K562 (cell line): ENCODE results near the gene NUDT1. TPM values are rescaled to one million over a fixed set of nuclear protein-coding genes. Genes with fewer than 3 reads are reported as not detected.

Source experiments
- ATAC-seq: fragments of 200-7000 bp; cut with Tn5 transposase; 3 replicates; pipeline ENCODE4 v1.9.1; 2020; ENCODE audit warnings: moderate library complexity
- BruUV-seq: library from RNA; stranded (reverse); fragments of 400-500 nt; replicated peaks from 2 replicates; lab custom pipeline; 2021; lab: Mats Ljungman, UMichigan
- CTCF ChIA-PET: fragments of 300-600 bp; formaldehyde crosslinking; extraction: SDS; loops from one replicate; lab custom pipeline; 2021; ENCODE audit warnings: low intra/inter-chr PET ratio; lab: Yijun Ruan, JAX
- POLR2A ChIA-PET: fragments of 300-600, 350-650 bp; sonication (Branson Sonifier 250); formaldehyde crosslinking; extraction: SDS; loops from one replicate; lab custom pipeline; 2021; ENCODE audit warnings: antibody characterized with exemption, inconsistent platforms; lab: Yijun Ruan, JAX
- DNase-seq, 4 experiments: peaks; one replicate each; pipeline versions ENCODE4 v3.0.0 to v3.0.0-alpha.2; 2011 to 2018; ENCODE audit warnings: low spot score in 3 of 4, mixed read lengths in 3 of 4; ENCODE audit errors: extremely low read depth in 1 of 4
- FAIRE-seq: peaks from 2 replicates; lab custom pipeline; 2011; peaks lifted over from hg19 to GRCh38; lab: Jason Lieb, UNC
- H2AFZ ChIP-seq: 2 replicates; pipeline ENCODE4 v1.6.0; 2011; ENCODE audit warnings: low read depth, low read length, control low read depth, inconsistent platforms
- H3K27ac ChIP-seq: fragments of 200-600 bp; 3 replicates; pipeline ENCODE4 v1.8.0; 2011; ENCODE audit warnings: low read depth, mild to moderate bottlenecking, control low read depth, inconsistent platforms, low read length, moderate library complexity, mixed read lengths; ENCODE audit errors: extremely low read depth
- H3K27me3 ChIP-seq, 2 experiments: fragments of 300-600 bp in 1 of 2; 2 replicates in 1 of 2; 3 replicates in 1 of 2; pipeline versions ENCODE4 v1.6.0 to v1.8.0; 2011; ENCODE audit warnings: inconsistent platforms in 2 of 2, low read length in 2 of 2, mild to moderate bottlenecking in 1 of 2, mixed read lengths in 1 of 2, moderate library complexity in 1 of 2; ENCODE audit not compliant: control insufficient read depth in 2 of 2, insufficient read depth in 2 of 2
- H3K36me3 ChIP-seq: fragments of 300-600 bp; 3 replicates; pipeline ENCODE4 v1.8.0; 2011; ENCODE audit warnings: mild to moderate bottlenecking, low read length, inconsistent platforms; ENCODE audit not compliant: control insufficient read depth, insufficient read depth
- H3K4me1 ChIP-seq, 2 experiments: fragments of 200-600 bp in 1 of 2; replicated peaks in 1 of 2; 2 replicates in 1 of 2; 3 replicates in 1 of 2; pipeline versions ENCODE4 v1.5.1 to v1.8.0; 2011; ENCODE audit warnings: inconsistent platforms in 2 of 2, low read length in 2 of 2, mild to moderate bottlenecking in 1 of 2, mixed read lengths in 1 of 2, moderate library complexity in 1 of 2; ENCODE audit not compliant: control insufficient read depth in 2 of 2, insufficient read depth in 2 of 2
- H3K4me2 ChIP-seq: 2 replicates; pipeline ENCODE4 v1.6.1; 2011; ENCODE audit warnings: low read length, control low read depth, inconsistent platforms, mixed read lengths; ENCODE audit not compliant: insufficient read depth
- H3K4me3 ChIP-seq: fragments of 200-600 bp; sonication (generic), shearing (Covaris generic); 2 replicates; pipeline ENCODE4 v1.5.1; 2016; ENCODE audit warnings: control low read depth, inconsistent platforms
- H3K79me2 ChIP-seq: fragments of 200-600 bp; 3 replicates; pipeline ENCODE4 v1.8.0; 2011; ENCODE audit warnings: low read length, inconsistent platforms; ENCODE audit not compliant: control insufficient read depth, insufficient read depth
- H3K9ac ChIP-seq, 2 experiments: 2 replicates each; pipeline versions ENCODE4 v1.6.0 to v1.6.1; 2011; ENCODE audit warnings: low read depth in 2 of 2, low read length in 2 of 2, control low read depth in 1 of 2, inconsistent platforms in 1 of 2, mild to moderate bottlenecking in 1 of 2, mixed read lengths in 1 of 2; ENCODE audit not compliant: insufficient read depth in 1 of 2
- H3K9me1 ChIP-seq: one replicate; pipeline ENCODE4 v1.6.0; 2011; ENCODE audit warnings: inconsistent platforms, mild to moderate bottlenecking, low read length, moderate library complexity; ENCODE audit not compliant: control insufficient read depth, insufficient read depth
- H3K9me3 ChIP-seq: replicated peaks from 2 replicates; pipeline ENCODE4 v1.5.1; 2011; ENCODE audit warnings: low read depth, low read length, inconsistent platforms; ENCODE audit not compliant: control insufficient read depth, insufficient read depth
- H4K20me1 ChIP-seq: replicated peaks from 2 replicates; pipeline ENCODE4 v1.6.1; 2011; ENCODE audit warnings: low read length, inconsistent platforms, mixed read lengths; ENCODE audit not compliant: control insufficient read depth, insufficient read depth
- ERF ChIP-seq: fragments of 450-650 bp; formaldehyde crosslinking; IDR thresholded peaks from 2 replicates; pipeline ENCODE4 v1.4.0; 2020; ENCODE audit warnings: mild to moderate bottlenecking, mixed read lengths
- EWSR1 ChIP-seq: fragments of 450-650 bp; IDR thresholded peaks from 2 replicates; pipeline ENCODE4 v1.6.1; 2018; ENCODE audit warnings: borderline replicate concordance, mild to moderate bottlenecking, low read depth, moderate library complexity; ENCODE audit not compliant: partially characterized antibody
- IRF1 ChIP-seq: sonication (generic); formaldehyde crosslinking; IDR thresholded peaks from 2 replicates; pipeline ENCODE4 v1.8.0; 2022; ENCODE audit warnings: missing genetic modification reagents, mild to moderate bottlenecking, borderline replicate concordance
- PML ChIP-seq: IDR thresholded peaks from 2 replicates; pipeline ENCODE4 v1.6.1; 2012; ENCODE audit warnings: low read length, inconsistent platforms
- PTBP1 ChIP-seq: fragments of 200-400 bp; formaldehyde crosslinking; IDR thresholded peaks from 2 replicates; pipeline ENCODE4 v1.6.1; 2017; ENCODE audit warnings: low read depth, low read length
- RBM15 ChIP-seq: fragments of 200-400 bp; formaldehyde crosslinking; IDR thresholded peaks from 2 replicates; pipeline ENCODE4 v1.6.1; 2018; ENCODE audit warnings: mild to moderate bottlenecking, low read length, moderate library complexity; ENCODE audit not compliant: insufficient read depth
- SIRT6 ChIP-seq: IDR thresholded peaks from one replicate; pipeline ENCODE4 v1.6.1; 2012; ENCODE audit warnings: low read depth, mild to moderate bottlenecking, control low read depth, inconsistent platforms, low read length, moderate library complexity
- TAF1 ChIP-seq: IDR thresholded peaks from 2 replicates; pipeline ENCODE4 v1.6.1; 2011; ENCODE audit warnings: mild to moderate bottlenecking, low read length, moderate library complexity; ENCODE audit not compliant: insufficient read depth, control insufficient read depth, severe bottlenecking; ENCODE audit errors: extremely low read depth
- XRCC4 ChIP-seq: IDR thresholded peaks from one replicate; pipeline ENCODE4 v1.6.1; 2011; ENCODE audit not compliant: insufficient read depth, insufficient read length; ENCODE audit errors: extremely low read depth
- ZBTB34 ChIP-seq: fragments of 250-450 bp; sonication (Bioruptor Pico); IDR thresholded peaks from 2 replicates; pipeline ENCODE4 v1.8.0; 2021; ENCODE audit warnings: mild to moderate bottlenecking, moderate library complexity
- ZSCAN29 ChIP-seq: fragments of 450-650 bp; IDR thresholded peaks from 2 replicates; pipeline ENCODE4 v1.6.1; 2017
- WGBS: fragments of 100-300 bp; shearing (Covaris generic); methylation state at CpG from one replicate; pipeline ENCODE4 v1.1.6; 2016; ENCODE audit warnings: low coverage, mixed read lengths; ENCODE audit not compliant: insufficient coverage; ENCODE audit errors: missing lambda C conversion rate; 5-methylcytosine and 5-hydroxymethylcytosine counted together
- in situ Hi-C: fragments of 300-500 bp; cut with MboI; formaldehyde crosslinking; loops from 4 replicates; pipeline ENCODE4 v1.15.0; 2018; ENCODE audit warnings: inconsistent platforms, mixed read lengths
- intact Hi-C: fragments of 100-400 bp; cut with micrococcal nuclease; formaldehyde crosslinking; loops from 2 replicates; pipeline ENCODE4 v1.14.2; 2022
- polyA plus RNA-seq, 8 experiments: library from polyadenylated mRNA; depleted of rRNA in 4 of 8; stranded (reverse) in 5 of 8; unstranded in 3 of 8; fragments of >200 nt; fragmentation: Nextera tagmentation in 2 of 8; fragmentation: Illumina TruSeq in 1 of 8; extraction: Ambion mirVana in 2 of 8; extraction: Trizol in 1 of 8; gene quantifications; 2 replicates each; pipeline versions ENCODE4 v1.2.1 to v1.2.3, GENCODE V29; 2011 to 2014; ENCODE audit warnings: inconsistent platforms in 1 of 8, missing spikeins in 1 of 8
- total RNA-seq, 7 experiments: library from RNA; depleted of rRNA in 6 of 7; stranded (reverse); fragments of >200 nt in 6 of 7; fragmentation: Illumina TruSeq in 2 of 7; extraction: Trizol in 2 of 7; gene quantifications; 2 replicates each; pipeline versions ENCODE4 v1.2.1 to v1.2.3, GENCODE V29; 2011 to 2021; ENCODE audit warnings: low replicate concordance in 1 of 7
- TF ChIP-seq, protein P1 (sequence below): fragments of 250-450 bp; sonication (Bioruptor Pico); IDR thresholded peaks from 2 replicates; pipeline ENCODE4 v1.4.0; 2020
- TF ChIP-seq, protein P2 (sequence below): fragments of 250-450 bp; sonication (Bioruptor Pico); IDR thresholded peaks from 2 replicates; pipeline ENCODE4 v1.6.1; 2021; ENCODE audit warnings: mild to moderate bottlenecking
- TF ChIP-seq, protein P3 (sequence below): fragments of 250-450 bp; sonication (Bioruptor Pico); IDR thresholded peaks from 2 replicates; pipeline ENCODE4 v1.4.0; 2020

The NUDT1 gene
- total and polyA plus RNA-seq, 9 of the 15 experiments (the other 6 are each of a cell fraction or from before 2014, with no cell fraction given), result 5.3 to 73.3 (median 29.6) TPM

DNA sequence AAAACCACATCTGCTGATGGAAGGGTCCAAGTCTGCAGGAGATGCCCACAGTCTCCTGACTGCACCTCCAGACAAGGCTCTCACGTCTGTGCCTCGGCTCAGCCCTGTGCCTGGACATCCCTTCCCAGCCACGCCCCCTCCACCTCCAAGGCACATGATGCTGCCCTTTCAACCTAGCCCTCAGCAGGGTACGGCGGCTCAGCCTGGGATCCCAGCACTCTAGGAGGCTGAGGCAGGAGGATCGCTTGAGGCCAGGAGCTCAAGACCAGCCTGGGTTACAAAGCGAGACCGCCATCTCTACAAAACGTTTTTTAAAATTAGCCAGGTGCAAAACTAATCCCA, 23.6 kb upstream of the NUDT1 start:
- H3K36me3 ChIP-seq, result peaks cover 83% of the 10 kb centered on the region; the same call in 2 of the 3 replicates
- CTCF ChIA-PET, result no interaction called here
- in situ Hi-C loops, result no loop called here
- TF ChIP-seq IRF1 (CRISPR knock-in tag) (no peak), TAF1 (no peak), PML (no peak), ZBTB34 (CRISPR knock-in tag) (no peak), SIRT6 (no peak), PTBP1 (no peak), EWSR1 (no peak), ZSCAN29 (no peak), RBM15 (no peak), ERF (CRISPR knock-in tag) (no peak), XRCC4 (no peak)
- TF ChIP-seq, protein P1, sequence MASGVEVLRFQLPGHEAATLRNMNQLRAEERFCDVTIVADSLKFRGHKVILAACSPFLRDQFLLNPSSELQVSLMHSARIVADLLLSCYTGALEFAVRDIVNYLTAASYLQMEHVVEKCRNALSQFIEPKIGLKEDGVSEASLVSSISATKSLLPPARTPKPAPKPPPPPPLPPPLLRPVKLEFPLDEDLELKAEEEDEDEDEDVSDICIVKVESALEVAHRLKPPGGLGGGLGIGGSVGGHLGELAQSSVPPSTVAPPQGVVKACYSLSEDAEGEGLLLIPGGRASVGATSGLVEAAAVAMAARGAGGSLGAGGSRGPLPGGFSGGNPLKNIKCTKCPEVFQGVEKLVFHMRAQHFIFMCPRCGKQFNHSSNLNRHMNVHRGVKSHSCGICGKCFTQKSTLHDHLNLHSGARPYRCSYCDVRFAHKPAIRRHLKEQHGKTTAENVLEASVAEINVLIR (CRISPR knock-in tag), result no peak
- TF ChIP-seq, protein P2, sequence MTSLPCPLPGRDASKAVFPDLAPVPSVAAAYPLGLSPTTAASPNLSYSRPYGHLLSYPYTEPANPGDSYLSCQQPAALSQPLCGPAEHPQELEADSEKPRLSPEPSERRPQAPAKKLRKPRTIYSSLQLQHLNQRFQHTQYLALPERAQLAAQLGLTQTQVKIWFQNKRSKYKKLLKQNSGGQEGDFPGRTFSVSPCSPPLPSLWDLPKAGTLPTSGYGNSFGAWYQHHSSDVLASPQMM (CRISPR knock-in tag), result no peak
- TF ChIP-seq, protein P3, sequence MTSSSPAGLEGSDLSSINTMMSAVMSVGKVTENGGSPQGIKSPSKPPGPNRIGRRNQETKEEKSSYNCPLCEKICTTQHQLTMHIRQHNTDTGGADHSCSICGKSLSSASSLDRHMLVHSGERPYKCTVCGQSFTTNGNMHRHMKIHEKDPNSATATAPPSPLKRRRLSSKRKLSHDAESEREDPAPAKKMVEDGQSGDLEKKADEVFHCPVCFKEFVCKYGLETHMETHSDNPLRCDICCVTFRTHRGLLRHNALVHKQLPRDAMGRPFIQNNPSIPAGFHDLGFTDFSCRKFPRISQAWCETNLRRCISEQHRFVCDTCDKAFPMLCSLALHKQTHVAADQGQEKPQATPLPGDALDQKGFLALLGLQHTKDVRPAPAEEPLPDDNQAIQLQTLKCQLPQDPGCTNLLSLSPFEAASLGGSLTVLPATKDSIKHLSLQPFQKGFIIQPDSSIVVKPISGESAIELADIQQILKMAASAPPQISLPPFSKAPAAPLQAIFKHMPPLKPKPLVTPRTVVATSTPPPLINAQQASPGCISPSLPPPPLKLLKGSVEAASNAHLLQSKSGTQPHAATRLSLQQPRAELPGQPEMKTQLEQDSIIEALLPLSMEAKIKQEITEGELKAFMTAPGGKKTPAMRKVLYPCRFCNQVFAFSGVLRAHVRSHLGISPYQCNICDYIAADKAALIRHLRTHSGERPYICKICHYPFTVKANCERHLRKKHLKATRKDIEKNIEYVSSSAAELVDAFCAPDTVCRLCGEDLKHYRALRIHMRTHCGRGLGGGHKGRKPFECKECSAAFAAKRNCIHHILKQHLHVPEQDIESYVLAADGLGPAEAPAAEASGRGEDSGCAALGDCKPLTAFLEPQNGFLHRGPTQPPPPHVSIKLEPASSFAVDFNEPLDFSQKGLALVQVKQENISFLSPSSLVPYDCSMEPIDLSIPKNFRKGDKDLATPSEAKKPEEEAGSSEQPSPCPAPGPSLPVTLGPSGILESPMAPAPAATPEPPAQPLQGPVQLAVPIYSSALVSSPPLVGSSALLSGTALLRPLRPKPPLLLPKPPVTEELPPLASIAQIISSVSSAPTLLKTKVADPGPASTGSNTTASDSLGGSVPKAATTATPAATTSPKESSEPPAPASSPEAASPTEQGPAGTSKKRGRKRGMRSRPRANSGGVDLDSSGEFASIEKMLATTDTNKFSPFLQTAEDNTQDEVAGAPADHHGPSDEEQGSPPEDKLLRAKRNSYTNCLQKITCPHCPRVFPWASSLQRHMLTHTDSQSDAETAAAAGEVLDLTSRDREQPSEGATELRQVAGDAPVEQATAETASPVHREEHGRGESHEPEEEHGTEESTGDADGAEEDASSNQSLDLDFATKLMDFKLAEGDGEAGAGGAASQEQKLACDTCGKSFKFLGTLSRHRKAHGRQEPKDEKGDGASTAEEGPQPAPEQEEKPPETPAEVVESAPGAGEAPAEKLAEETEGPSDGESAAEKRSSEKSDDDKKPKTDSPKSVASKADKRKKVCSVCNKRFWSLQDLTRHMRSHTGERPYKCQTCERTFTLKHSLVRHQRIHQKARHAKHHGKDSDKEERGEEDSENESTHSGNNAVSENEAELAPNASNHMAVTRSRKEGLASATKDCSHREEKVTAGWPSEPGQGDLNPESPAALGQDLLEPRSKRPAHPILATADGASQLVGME (CRISPR knock-in tag), result no peak

More for the DNA sequence above, 23.6 kb upstream of the NUDT1 start:
- POLR2A ChIA-PET, result no interaction called here
- no peak for ATAC-seq
- Histone ChIP-seq H3K9me1 (no peaks in the 10 kb centered on the region), H3K27me3 (no peaks in the 10 kb centered on the region), H3K9me3 (0 out of 2 replicates have a peak, but pooled peaks cover 2% of the 10 kb centered on the region), H4K20me1 (no peaks in the 10 kb centered on the region), H3K4me2 (no peak overlapping the region), H3K27ac (no peak overlapping the region), H3K4me3 (no peak overlapping the region), H2AFZ (no peak overlapping the region), H3K9ac (no peak overlapping the region), H3K79me2 (no peaks in the 10 kb centered on the region), H3K4me1 (no peaks in the 10 kb centered on the region; a peak in 1 of 5 replicates)
- no peak for FAIRE-seq
- intact Hi-C loops, result no loop called here
- BruUV-seq, result no TSS peak
- DNase-seq, result no peak
- WGBS, result 85% methylated on average over 9 of the region's 9 CpGs
